LNCaP clone FGC (cell line): Measurements from ENCODE around the gene XYLB.

Experiments
- DNase-seq: peaks from one replicate; pipeline ENCODE4 v3.0.0-alpha.2; 2011; ENCODE audit warnings: low read depth
- H3K4me3 ChIP-seq: 2 replicates; pipeline ENCODE4 v1.5.1; 2011; ENCODE audit warnings: mild to moderate bottlenecking, low read depth, low read length, control low read depth
- CTCF ChIP-seq: IDR thresholded peaks from 2 replicates; pipeline ENCODE4 v1.5.1; 2012; ENCODE audit warnings: mild to moderate bottlenecking; ENCODE audit not compliant: control insufficient read depth, insufficient read depth; ENCODE audit errors: extremely low read depth

The XYLB gene

GRCh38 chr3:38458796-38459498, 112.4 kb downstream of the XYLB start:
- TF ChIP-seq CTCF = no peak
- DNase-seq = peak; percentile 59
- H3K4me3 ChIP-seq = peak overlapping the region; percentile 35

DNA sequence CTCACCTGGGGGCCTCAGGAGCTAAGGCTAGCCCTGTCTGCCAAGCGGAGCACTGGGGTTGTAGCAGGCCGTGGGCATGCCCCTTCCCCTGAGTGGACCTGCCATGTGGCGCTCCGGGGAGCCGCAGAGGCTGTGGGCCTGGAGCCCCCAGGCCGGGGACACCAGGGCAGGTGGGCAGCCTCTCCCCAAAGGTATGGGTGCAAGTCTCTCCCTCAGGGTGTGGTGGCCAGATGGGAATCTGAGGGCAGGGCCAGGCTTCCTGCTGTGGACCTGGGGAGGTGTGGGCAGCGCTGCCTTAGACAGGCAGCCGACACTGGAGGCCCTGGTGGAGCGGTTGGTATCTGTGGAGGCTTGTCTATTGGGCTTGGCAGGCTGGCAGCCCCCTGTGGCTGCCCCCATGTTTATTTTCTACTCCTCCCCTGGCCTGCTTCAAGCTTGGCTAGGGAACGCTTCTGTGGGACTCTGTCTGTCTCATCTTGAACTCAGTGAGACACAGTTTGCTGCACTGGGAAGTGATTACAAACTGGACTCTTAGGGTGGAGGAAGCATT, 113.0 kb downstream of the XYLB start:
- DNase-seq = no peak
- no peak for TF ChIP-seq CTCF
- peak overlapping the region; percentile 35 for H3K4me3 ChIP-seq

GRCh38 chr3:38460377-38461270, 114.0 kb downstream of the XYLB start:
- TF ChIP-seq CTCF = no peak
- H3K4me3 ChIP-seq = no peak overlapping the region
- no peak for DNase-seq
